H1 (cell line): ENCODE measurements around the gene POP7. TPM values are rescaled to one million over a fixed set of nuclear protein-coding genes. Genes with fewer than 3 reads are reported as not detected.

Source experiments
- CTCF ChIA-PET: fragments of 300-600 bp; sonication (Branson Sonifier 250); formaldehyde crosslinking; loops from one replicate; lab custom pipeline; 2021; ENCODE audit not compliant: partially characterized antibody; lab: Charles Lee
- POLR2A ChIA-PET: fragments of 300-600 bp; sonication (Branson Sonifier 250); formaldehyde crosslinking; loops from one replicate; lab custom pipeline; 2021; ENCODE audit warnings: inconsistent platforms; ENCODE audit not compliant: partially characterized antibody; lab: Charles Lee
- DNase-seq, 2 experiments: peaks; one replicate each; pipeline versions ENCODE4 v3.0.0 to v3.0.0-alpha.2; 2010 to 2022; ENCODE audit warnings: low spot score in 2 of 2, low read depth in 1 of 2, mixed read lengths in 1 of 2
- FAIRE-seq: peaks from 2 replicates; lab custom pipeline; 2011; peaks lifted over from hg19 to GRCh38; lab: Jason Lieb, UNC
- H2AFZ ChIP-seq: 2 replicates; pipeline ENCODE4 v1.8.1; 2012; ENCODE audit warnings: low read length, inconsistent platforms
- H2AK5ac ChIP-seq: 2 replicates; pipeline ENCODE4 v1.6.1; 2013; ENCODE audit warnings: low read depth, low read length
- H2BK120ac ChIP-seq: replicated peaks from 2 replicates; pipeline ENCODE3; 2013; ENCODE audit warnings: low read depth, low read length, inconsistent platforms
- H2BK12ac ChIP-seq: 2 replicates; pipeline ENCODE4 v1.6.1; 2013; ENCODE audit warnings: low read depth, low read length
- H2BK15ac ChIP-seq: 2 replicates; pipeline ENCODE4 v1.6.1; 2013; ENCODE audit warnings: low read length
- H2BK20ac ChIP-seq: 2 replicates; pipeline ENCODE4 v1.6.1; 2013; ENCODE audit warnings: low read length
- H2BK5ac ChIP-seq: 2 replicates; pipeline ENCODE4 v1.6.1; 2013; ENCODE audit warnings: low read depth, low read length
- H3K14ac ChIP-seq: 2 replicates; pipeline ENCODE4 v1.6.1; 2013; ENCODE audit warnings: inconsistent platforms; ENCODE audit not compliant: insufficient read length
- H3K18ac ChIP-seq: 2 replicates; pipeline ENCODE4 v1.6.1; 2013; ENCODE audit warnings: low read length; ENCODE audit errors: extremely low read depth
- H3K23ac ChIP-seq: 2 replicates; pipeline ENCODE4 v1.6.1; 2013; ENCODE audit warnings: inconsistent platforms; ENCODE audit not compliant: insufficient read length
- H3K23me2 ChIP-seq: 2 replicates; pipeline ENCODE4 v1.6.1; 2013; ENCODE audit warnings: low read depth, low read length
- H3K27ac ChIP-seq: 2 replicates; pipeline ENCODE4 v1.6.1; 2011; ENCODE audit warnings: low read depth, low read length, inconsistent platforms
- H3K27me3 ChIP-seq, 4 experiments: replicated peaks in 1 of 4; 1 replicate in 1 of 4; 2 replicates in 3 of 4; pipeline versions ENCODE4 v1.6.1 to v1.8.1; 2011 to 2013; ENCODE audit warnings: low read length in 3 of 4, mild to moderate bottlenecking in 3 of 4, inconsistent platforms in 2 of 4, mixed read lengths in 2 of 4, moderate library complexity in 1 of 4; ENCODE audit not compliant: control insufficient read depth in 3 of 4, insufficient read depth in 3 of 4; ENCODE audit errors: extremely low read depth in 1 of 4
- H3K36me3 ChIP-seq, 4 experiments: 2 replicates each; pipeline versions ENCODE4 v1.6.1 to v1.8.1; 2011 to 2013; ENCODE audit warnings: mild to moderate bottlenecking in 4 of 4, low read length in 3 of 4, moderate library complexity in 2 of 4, control low read depth in 1 of 4, inconsistent platforms in 1 of 4; ENCODE audit not compliant: insufficient read depth in 4 of 4, control insufficient read depth in 2 of 4
- H3K4ac ChIP-seq: replicated peaks from 2 replicates; pipeline ENCODE3; 2013; ENCODE audit warnings: low read length, low read depth, mixed read lengths, inconsistent platforms; ENCODE audit not compliant: insufficient read length
- H3K4me1 ChIP-seq, 4 experiments: replicated peaks in 1 of 4; 1 replicate in 1 of 4; 2 replicates in 3 of 4; pipeline versions ENCODE4 v1.6.1 to v1.8.1; 2011 to 2013; ENCODE audit warnings: low read length in 3 of 4, inconsistent platforms in 2 of 4, mixed read lengths in 1 of 4; ENCODE audit not compliant: insufficient read depth in 4 of 4, control insufficient read depth in 3 of 4
- H3K4me2 ChIP-seq, 2 experiments: 2 replicates each; pipeline versions ENCODE4 v1.6.1 to v1.8.1; 2011 to 2013; ENCODE audit warnings: low read depth in 2 of 2, low read length in 2 of 2, control low read depth in 1 of 2, inconsistent platforms in 1 of 2, mild to moderate bottlenecking in 1 of 2; ENCODE audit not compliant: insufficient read depth in 1 of 2
- H3K4me3 ChIP-seq, 4 experiments: fragments of 200-600, 300-600 bp in 1 of 4; sonication (generic), shearing (Covaris generic), sonication (Bioruptor Twin) in 1 of 4; 2 replicates each; pipeline versions ENCODE4 v1.5.1 to v1.8.1; 2011 to 2016; ENCODE audit warnings: low read length in 4 of 4, low read depth in 3 of 4, control low read depth in 2 of 4, inconsistent platforms in 2 of 4, mild to moderate bottlenecking in 2 of 4, mixed read lengths in 1 of 4, moderate library complexity in 1 of 4; ENCODE audit not compliant: insufficient read depth in 2 of 4; ENCODE audit errors: extremely low read depth in 1 of 4
- H3K56ac ChIP-seq: replicated peaks from 2 replicates; pipeline ENCODE3; 2013; ENCODE audit warnings: low read depth, mild to moderate bottlenecking, mixed read lengths, low read length, inconsistent platforms; ENCODE audit not compliant: insufficient read length
- H3K79me1 ChIP-seq: 2 replicates; pipeline ENCODE4 v1.6.1; 2013; ENCODE audit warnings: low read depth, low read length, control low read depth
- H3K79me2 ChIP-seq, 2 experiments: 2 replicates each; pipeline versions ENCODE4 v1.6.1 to v1.8.1; 2012 to 2013; ENCODE audit warnings: low read length in 2 of 2, mild to moderate bottlenecking in 2 of 2, inconsistent platforms in 1 of 2; ENCODE audit not compliant: insufficient read depth in 2 of 2, control insufficient read depth in 1 of 2
- H3K9ac ChIP-seq, 4 experiments: replicated peaks in 1 of 4; 1 replicate in 1 of 4; 2 replicates in 3 of 4; pipeline versions ENCODE4 v1.6.1 to v1.8.1; 2011 to 2013; ENCODE audit warnings: low read depth in 3 of 4, low read length in 3 of 4, control low read depth in 2 of 4, mild to moderate bottlenecking in 2 of 4, moderate library complexity in 2 of 4, inconsistent platforms in 1 of 4; ENCODE audit errors: extremely low read depth in 1 of 4
- H3K9me3 ChIP-seq, 2 experiments: 2 replicates each; pipeline versions ENCODE4 v1.6.1 to v1.8.1; 2012 to 2013; ENCODE audit warnings: mild to moderate bottlenecking in 2 of 2, moderate library complexity in 2 of 2, control low read depth in 1 of 2, inconsistent platforms in 1 of 2, low read depth in 1 of 2, low read length in 1 of 2, mixed read lengths in 1 of 2; ENCODE audit not compliant: insufficient read depth in 2 of 2
- H4K20me1 ChIP-seq, 2 experiments: replicated peaks in 1 of 2; 2 replicates each; pipeline versions ENCODE3 to v1.8.1; 2011 to 2013; ENCODE audit warnings: inconsistent platforms in 2 of 2, low read length in 2 of 2, mild to moderate bottlenecking in 1 of 2; ENCODE audit not compliant: insufficient read depth in 2 of 2, control insufficient read depth in 1 of 2
- H4K5ac ChIP-seq: 2 replicates; pipeline ENCODE4 v1.6.1; 2013; ENCODE audit warnings: low read length, low read depth, mixed read lengths, inconsistent platforms; ENCODE audit not compliant: insufficient read length
- H4K8ac ChIP-seq: 2 replicates; pipeline ENCODE4 v1.8.0; 2013; ENCODE audit warnings: mild to moderate bottlenecking, moderate library complexity, low read length, inconsistent platforms; ENCODE audit not compliant: insufficient read depth; ENCODE audit errors: extremely low read depth
- H4K91ac ChIP-seq: replicated peaks from 2 replicates; pipeline ENCODE3; 2013; ENCODE audit warnings: low read length, mixed read lengths, inconsistent platforms; ENCODE audit not compliant: insufficient read length
- BCL11A ChIP-seq, 2 experiments: IDR thresholded peaks; one replicate each; pipeline ENCODE4 v1.6.1; 2011; ENCODE audit warnings: low read depth in 2 of 2, low read length in 2 of 2, mild to moderate bottlenecking in 2 of 2
- BRCA1 ChIP-seq: IDR thresholded peaks from 2 replicates; pipeline ENCODE4 v1.6.1; 2012; ENCODE audit warnings: low read depth, low read length, improper control_type of control experiment
- CBX8 ChIP-seq: fragments of 300-800, 300-1000 bp; sonication (generic); IDR thresholded peaks from 2 replicates; pipeline ENCODE4 v1.7.1; 2016; ENCODE audit warnings: low read depth, low read length, borderline replicate concordance
- KDM4A ChIP-seq: IDR thresholded peaks from one replicate; pipeline ENCODE4 v1.7.1; 2012; ENCODE audit warnings: low read depth, mild to moderate bottlenecking, moderate library complexity, low read length, inconsistent platforms; ENCODE audit not compliant: severe bottlenecking
- POLR2AphosphoS5 ChIP-seq: IDR thresholded peaks from 2 replicates; pipeline ENCODE4 v1.6.1; 2011; ENCODE audit warnings: low read depth, low read length
- SUZ12 ChIP-seq: fragments of 200-600 bp; sonication (generic); IDR thresholded peaks from 2 replicates; pipeline ENCODE4 v1.6.1; 2012; ENCODE audit warnings: mild to moderate bottlenecking, inconsistent platforms, low read length, moderate library complexity, mixed read lengths
- TCF12 ChIP-seq: IDR thresholded peaks from 2 replicates; pipeline ENCODE4 v1.6.1; 2011; ENCODE audit warnings: low read depth, mild to moderate bottlenecking, low read length
- WGBS, 2 experiments: shearing (Covaris generic) in 1 of 2; methylation state at CpG; one replicate each; pipeline versions ENCODE4 v1.1.6 to v1.1.7; 2013 to 2015; ENCODE audit warnings: low lambda C conversion rate in 2 of 2, mixed read lengths in 2 of 2, inconsistent platforms in 1 of 2, low coverage in 1 of 2, missing lambda C conversion rate in 1 of 2; ENCODE audit not compliant: insufficient replicate concordance in 2 of 2, insufficient coverage in 1 of 2, insufficient read length in 1 of 2; ENCODE audit errors: extremely low coverage in 1 of 2, missing lambda C conversion rate in 1 of 2; 5-methylcytosine and 5-hydroxymethylcytosine counted together
- long read RNA-seq, 2 experiments: library from RNA in 1 of 2; library from capped mRNA in 1 of 2; stranded (forward); transcript quantifications; one replicate each; pipeline ENCODE4 v2.0.0, GENCODE V29; 2021; ENCODE audit warnings: inconsistent platforms in 1 of 2
- polyA minus RNA-seq, 3 experiments: library from RNA; depleted of rRNA, polyadenylated mRNA; stranded (reverse); fragments of >200 nt; gene quantifications; 1 replicate in 2 of 3; 2 replicates in 1 of 3; pipeline ENCODE4 v1.2.3, GENCODE V29; 2011
- polyA plus RNA-seq, 7 experiments: library from polyadenylated mRNA; depleted of rRNA in 3 of 7; stranded (reverse) in 5 of 7; unstranded in 2 of 7; fragments of >200 nt in 5 of 7; fragments of 200-250 nt in 2 of 7; gene quantifications; 1 replicate in 5 of 7; 2 replicates in 1 of 7; 4 replicates in 1 of 7; pipeline versions ENCODE4 v1.2.1 to v1.2.3, GENCODE V29; 2011 to 2013; ENCODE audit warnings: missing spikeins in 2 of 7, mixed read lengths in 2 of 7
- total RNA-seq: library from RNA; stranded (reverse); fragmentation: NEBNext Ultra II Directional; extraction: Animal tissue kit (Norgen Biotek cat#: 25700); gene quantifications from 2 replicates; pipeline ENCODE4 v1.2.1, GENCODE V29; 2021

The POP7 gene
- total RNA-seq (92.5 and 96.7 TPM in 2 replicates), polyA plus RNA-seq (2011; rRNA removed) (135 and 205 TPM in 2 replicates), polyA minus RNA-seq (2011; rRNA and poly(A)+ RNA removed) (21.6 and 21.8 TPM in 2 replicates)
- 130 TPM for polyA plus RNA-seq (2011; cell fraction: cytosol; rRNA removed)
- polyA plus RNA-seq (2011; cell fraction: nucleus; rRNA removed) = 92.8 TPM
- 80.0 to 112 TPM (median 103 TPM) in 4 replicates for polyA plus RNA-seq (2012, experiment 1 of 2)
- 129 TPM for polyA plus RNA-seq (2012, experiment 2 of 2)
- 94.1 TPM for polyA plus RNA-seq (2013, experiment 1 of 2)
- 93.8 TPM for polyA plus RNA-seq (2013, experiment 2 of 2)
- 35.0 TPM for polyA minus RNA-seq (2011; cell fraction: cytosol; rRNA and poly(A)+ RNA removed)
- 34.4 TPM for polyA minus RNA-seq (2011; cell fraction: nucleus; rRNA and poly(A)+ RNA removed)
- long read RNA-seq, experiment 1, transcript POP7-201 (2 exons, 927 nt) = major isoform, 92 of 108 reads
- long read RNA-seq, experiment 1, partial matches to known transcripts = 9 of 108 reads
- long read RNA-seq, experiment 1, other reads (novel, unspliced or antisense) = 7 of 108 reads
- long read RNA-seq, experiment 2, transcript POP7-201 (2 exons, 927 nt) = major isoform, 147 of 150 reads
- long read RNA-seq, experiment 2, partial matches to known transcripts = 0 of 150 reads
- long read RNA-seq, experiment 2, other reads (novel, unspliced or antisense) = 3 of 150 reads

DNA sequence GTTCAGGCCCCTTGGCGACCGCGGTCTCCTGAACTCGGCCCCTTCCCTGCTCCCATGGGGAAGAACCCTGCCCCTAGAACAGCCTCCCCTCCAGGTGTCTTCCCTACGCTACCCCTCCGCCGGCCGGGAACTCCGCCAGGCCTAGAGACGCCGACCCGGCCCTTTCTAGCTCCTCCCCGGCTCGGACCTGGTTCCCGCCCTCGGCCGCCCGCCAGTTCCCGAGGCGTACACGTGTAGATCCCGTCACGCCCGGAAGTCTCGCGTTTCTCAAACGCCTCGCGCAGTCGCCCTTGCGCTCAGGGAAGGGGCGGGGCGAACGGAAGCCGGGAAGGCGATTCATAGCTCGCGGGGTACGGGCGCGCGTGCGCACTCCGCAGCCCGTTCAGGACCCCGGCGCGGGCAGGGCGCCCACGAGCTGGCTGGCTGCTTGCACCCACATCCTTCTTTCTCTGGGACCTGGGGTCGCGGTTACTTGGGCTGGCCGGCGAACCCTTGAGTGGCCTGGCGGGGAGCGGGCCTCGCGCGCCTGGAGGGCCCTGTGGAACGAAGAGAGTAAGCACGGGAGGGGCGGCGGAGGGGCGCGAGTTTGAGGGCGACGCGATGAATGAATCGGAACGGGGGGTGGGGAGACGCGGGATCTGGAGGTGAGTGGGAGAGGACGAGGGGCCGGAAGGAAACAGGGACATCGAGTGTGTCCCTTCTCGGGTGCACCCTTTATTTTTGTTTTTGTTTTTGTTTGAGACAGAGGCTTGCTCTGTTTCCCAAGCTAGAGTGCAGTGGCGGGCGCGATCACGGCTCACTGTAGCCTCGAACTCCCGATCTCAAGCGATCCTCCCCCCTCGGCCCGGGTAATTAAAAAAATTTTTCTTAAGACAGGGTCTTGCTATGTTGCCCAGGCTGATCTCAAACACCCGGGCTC is at the start of gene POP7:
TSS of gene POP7 (plus strand) at position 369 of the 919 bp plus-strand sequence. CDS start 710 bp downstream, outside the sequence.
- peaks cover 0 to 11% (median 2%) of the 10 kb centered on the region in 4 experiments; a peak in 3 of 7 replicates for H3K4me1 ChIP-seq
- peaks cover 2% of the 10 kb centered on the region in 2 experiments for H4K20me1 ChIP-seq
- peaks cover 0 to 6% (median 4%) of the 10 kb centered on the region in 4 experiments; a peak in 5 of 8 replicates for H3K36me3 ChIP-seq
- peaks cover 0 to 16% of the 10 kb centered on the region in 2 experiments; a peak in 3 of 4 replicates for H3K79me2 ChIP-seq
- H3K9ac ChIP-seq = peak within 1 kb of the TSS; percentile 89 to 95 (median 90)
- no peak within 1 kb of the TSS for H2AFZ ChIP-seq
- H3K23me2 ChIP-seq = peaks cover 7% of the 10 kb centered on the region; the same call in 1 of the 2 replicates
- H3K23ac ChIP-seq = no peak within 1 kb of the TSS
- peak within 1 kb of the TSS; percentile 95 for H4K8ac ChIP-seq
- H3K79me1 ChIP-seq = peaks cover 3% of the 10 kb centered on the region
- H3K4me2 ChIP-seq = peak within 1 kb of the TSS; percentile 41 to 99
- H2AK5ac ChIP-seq = no peak within 1 kb of the TSS
- 1% methylated on average over 73 of the region's 86 CpGs; no CpG with 5 or more reads in 1 of the 2 experiments for WGBS, 2 experiments
- POLR2A ChIA-PET = interaction anchor here (0.6 to 4.0 kb wide), 36 partner anchors 9 to 277 kb away, joined by 3 to 58 read pairs (median 4); partner anchors contain the start of genes EPHB4, EPO, FBXO24 and GIGYF1
- no peak within 1 kb of the TSS for H2BK15ac ChIP-seq
- peak within 1 kb of the TSS; percentile 17 for H3K56ac ChIP-seq
- peak within 1 kb of the TSS; percentile 83 to 94 (median 90) for H3K4me3 ChIP-seq
- no peak within 1 kb of the TSS for H2BK120ac ChIP-seq
- peak within 1 kb of the TSS; percentile 91 for H2BK5ac ChIP-seq
- peak within 1 kb of the TSS; percentile 78 for H4K5ac ChIP-seq
- H2BK20ac ChIP-seq = no peak within 1 kb of the TSS
- CTCF ChIA-PET = interaction anchor here (0.6 to 16.9 kb wide), 49 partner anchors 16 to 543 kb away, joined by 3 to 254 read pairs (median 4); partner anchors contain the start of genes EPO, FBXO24, GIGYF1 and SLC12A9
- no peaks in the 10 kb centered on the region for H3K9me3 ChIP-seq
- peak within 1 kb of the TSS; percentile 85 for H3K18ac ChIP-seq
- H3K27ac ChIP-seq = peak within 1 kb of the TSS; percentile 86
- no peak within 1 kb of the TSS for H3K14ac ChIP-seq
- H3K27me3 ChIP-seq = no peaks in the 10 kb centered on the region
- peak within 1 kb of the TSS; percentile 71 for H3K4ac ChIP-seq
- H4K91ac ChIP-seq = peak within 1 kb of the TSS; percentile 67
- H2BK12ac ChIP-seq = 0 out of 2 replicates have a peak within 1 kb of the TSS, but pooled peaks have one; percentile 23
- FAIRE-seq (no peak), DNase-seq (peak; percentile 94 to 99)
- peak; percentile 69 for TF ChIP-seq KDM4A
- peak; percentile 93 for TF ChIP-seq BRCA1
- no peak for TF ChIP-seq CBX8
- TF ChIP-seq SUZ12 = no peak
- TF ChIP-seq TCF12 = no peak
- TF ChIP-seq BCL11A (IDR thresholded peaks at IDR 0.05; ENCODE audit: low read depth in 2 of 2, low read length in 2 of 2) = no peak
- TF ChIP-seq POLR2AphosphoS5 = peak; percentile 90
